ENCODE measurements around the gene AHNAK2.

- no peak for TF ChIP-seq CTCF (IDR thresholded peaks at IDR 0.05)
- no peak for TF ChIP-seq POLR2A (IDR thresholded peaks at IDR 0.05)
- TF ChIP-seq POLR2AphosphoS5 (IDR thresholded peaks at IDR 0.05), result no peak
Observed at GRCh38 chr14:104929268-104930230, 48.6 kb downstream of the AHNAK2 start.
